Raji (cell line): ENCODE measurements around the gene IGFBP7.

ENCODE experiments used
- POLR2A ChIP-seq: IDR thresholded peaks from 2 replicates; pipeline ENCODE4 v1.6.1; 2011; ENCODE audit warnings: low read depth, low read length, control low read depth; ENCODE audit not compliant: insufficient read depth

IGFBP7 gene

DNA sequence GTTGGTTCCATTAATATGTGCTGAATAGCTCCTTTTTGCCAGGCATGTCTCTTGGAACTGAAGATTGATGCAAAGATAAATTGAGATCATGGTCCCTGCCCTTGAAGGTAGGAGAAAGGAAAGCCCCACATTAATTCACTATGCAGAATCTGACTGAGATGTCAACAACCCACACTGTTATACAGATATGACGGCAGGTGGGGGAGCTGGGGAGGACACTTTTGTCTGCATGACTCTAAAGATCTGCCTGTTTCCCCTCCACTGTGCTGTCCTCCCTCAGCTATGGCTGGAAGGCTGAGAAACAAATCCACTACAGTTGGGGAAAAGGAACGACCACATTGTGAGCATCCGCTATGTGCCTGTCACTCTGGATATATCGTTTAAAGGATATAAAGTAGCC is 36.3 kb upstream of the IGFBP7 start:
- no peak for TF ChIP-seq POLR2A

- no peak for TF ChIP-seq POLR2A
Observed at GRCh38 chr4:57144466-57144865, 34.3 kb upstream of the IGFBP7 start.

DNA sequence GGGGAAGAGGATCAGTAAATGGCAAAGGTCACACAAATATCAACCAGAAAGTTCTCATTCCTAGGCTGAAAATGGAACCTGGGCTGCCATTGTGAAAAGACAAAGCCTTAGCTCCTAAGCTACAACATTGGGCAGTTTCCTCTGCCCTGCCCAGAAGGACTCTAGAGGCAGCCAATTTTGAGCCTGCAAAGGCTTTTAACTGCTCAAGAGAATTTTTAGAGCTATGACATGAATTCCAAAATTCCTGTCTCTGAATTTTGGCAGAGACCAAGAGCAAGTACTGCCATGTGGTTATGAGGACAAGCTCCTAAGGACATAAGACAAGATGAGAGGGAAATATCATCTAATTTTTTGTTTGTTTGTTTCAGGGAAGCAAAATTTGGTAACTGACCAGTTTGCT is 29.6 kb upstream of the IGFBP7 start:
- TF ChIP-seq POLR2A, result no peak

DNA sequence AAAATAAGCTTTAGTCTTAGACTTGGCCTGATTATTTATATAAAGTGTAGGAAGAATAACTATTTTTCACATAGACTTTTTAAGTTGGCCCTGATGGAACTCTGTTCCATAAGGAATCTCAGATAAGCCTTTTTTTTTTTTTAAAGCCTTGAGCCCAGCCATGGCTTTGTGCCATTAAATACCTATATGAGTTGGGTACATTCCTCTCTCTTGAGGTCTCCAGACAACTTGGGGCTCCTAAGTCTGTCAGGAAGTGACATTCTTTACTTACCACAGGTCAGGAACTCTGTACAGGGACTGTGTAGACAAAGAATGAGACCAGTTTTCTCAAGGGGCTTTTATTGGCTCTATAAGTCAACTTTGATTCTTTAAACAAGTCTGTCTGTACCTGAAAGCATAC is 27.1 kb upstream of the IGFBP7 start:
- TF ChIP-seq POLR2A, result no peak

DNA sequence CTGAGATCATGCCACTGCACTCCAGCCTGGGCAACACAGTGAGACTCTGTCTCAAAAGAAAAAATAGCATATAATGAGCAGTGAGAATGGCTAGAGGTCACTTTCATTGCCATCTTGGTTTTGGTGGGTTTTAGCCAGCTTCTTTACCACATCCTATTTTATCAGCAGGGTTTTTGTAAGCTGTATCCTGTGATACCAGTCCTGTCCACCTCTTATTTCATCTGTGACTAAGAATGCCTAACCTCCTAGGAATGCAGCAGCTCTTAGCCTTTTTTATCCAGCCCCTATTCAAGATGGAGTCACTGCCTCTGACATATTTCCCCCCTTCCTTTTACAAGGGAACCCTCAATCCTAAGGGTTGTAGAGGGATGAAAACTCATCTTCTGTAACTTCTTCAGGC is 26.1 kb upstream of the IGFBP7 start:
- no peak for TF ChIP-seq POLR2A

- TF ChIP-seq POLR2A, result no peak
Observed at GRCh38 chr4:57132743-57133137, 22.6 kb upstream of the IGFBP7 start.

DNA sequence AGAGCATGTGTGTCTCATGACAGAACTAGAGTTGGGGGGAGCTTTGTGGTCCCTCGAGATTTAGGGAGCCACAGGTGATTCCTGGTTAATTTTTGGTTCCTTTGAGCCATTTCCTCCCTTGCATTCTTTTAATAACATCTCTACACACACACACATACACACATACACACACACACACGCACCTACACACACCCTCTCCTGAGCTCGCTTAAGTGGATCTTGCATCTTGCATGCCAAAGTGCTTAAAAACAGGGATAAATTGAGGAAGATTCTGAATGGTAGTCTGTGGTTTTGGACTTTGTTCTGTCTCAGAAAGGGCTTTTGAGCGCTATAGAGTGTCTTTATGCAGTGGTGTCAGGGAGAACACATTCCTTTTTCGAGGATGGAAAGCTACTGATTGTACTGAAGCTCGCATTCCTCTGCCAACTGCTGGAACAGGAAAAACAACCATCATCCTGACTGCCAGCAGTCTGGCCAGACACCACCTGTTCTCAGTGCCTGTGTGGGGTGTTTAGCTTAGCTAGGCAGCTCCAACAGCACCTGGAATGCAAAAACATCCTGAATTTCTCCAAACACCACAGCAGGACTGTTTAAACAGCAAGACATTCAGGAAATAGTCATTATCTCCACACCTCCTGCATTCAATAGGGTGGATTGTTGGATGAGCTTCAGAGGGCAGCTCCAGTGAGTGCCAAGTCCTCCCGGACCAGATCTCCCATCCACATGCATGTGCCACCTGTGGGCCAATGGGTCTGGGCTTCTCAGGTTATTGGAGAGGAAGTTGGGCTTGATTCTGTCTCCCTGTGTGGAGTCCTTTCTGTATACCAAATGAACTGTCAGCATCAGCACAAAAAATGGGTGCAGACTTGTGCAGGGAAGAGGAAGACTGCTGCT is 21.9 kb upstream of the IGFBP7 start:
- no peak for TF ChIP-seq POLR2A

DNA sequence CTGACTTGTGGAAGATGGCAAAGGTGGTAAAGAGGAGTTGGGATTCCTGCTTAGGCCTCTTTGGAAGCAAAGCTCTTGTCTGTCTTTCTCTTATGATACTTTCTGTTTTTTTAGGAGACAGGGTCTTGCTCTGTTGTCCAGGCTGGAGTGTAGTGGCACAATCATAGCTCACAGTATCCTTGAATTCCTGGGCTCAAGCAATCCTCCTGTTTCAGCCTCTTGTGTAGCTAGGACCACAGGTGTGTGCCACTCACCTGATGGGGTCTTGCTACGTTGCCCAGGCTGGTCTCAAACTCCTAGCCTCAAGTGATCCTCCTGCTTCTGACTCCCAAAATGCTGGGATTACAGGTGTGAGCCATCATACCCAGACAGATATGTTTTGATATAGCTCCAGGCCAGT is 19.3 kb upstream of the IGFBP7 start:
- TF ChIP-seq POLR2A, result no peak

DNA sequence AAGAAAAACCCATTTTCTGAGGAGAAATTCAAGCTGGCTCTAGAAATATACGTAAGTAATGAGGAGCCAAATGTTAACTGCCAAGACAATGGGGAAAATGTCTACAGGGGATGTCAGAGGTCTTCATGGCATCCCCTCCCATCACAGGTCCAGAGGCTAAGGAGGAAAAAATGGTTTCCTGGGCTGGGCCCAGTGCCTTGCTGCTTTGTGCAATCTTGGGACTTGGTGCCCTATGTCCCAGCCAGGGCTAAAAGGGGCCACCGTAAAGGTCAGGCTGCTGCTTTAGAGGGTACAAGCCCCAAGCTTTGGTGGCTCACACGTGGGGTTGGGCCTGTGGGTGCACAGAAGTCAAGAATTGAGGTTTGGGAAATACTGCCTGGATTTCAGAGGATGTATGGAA is 17.2 kb upstream of the IGFBP7 start:
- no peak for TF ChIP-seq POLR2A

DNA sequence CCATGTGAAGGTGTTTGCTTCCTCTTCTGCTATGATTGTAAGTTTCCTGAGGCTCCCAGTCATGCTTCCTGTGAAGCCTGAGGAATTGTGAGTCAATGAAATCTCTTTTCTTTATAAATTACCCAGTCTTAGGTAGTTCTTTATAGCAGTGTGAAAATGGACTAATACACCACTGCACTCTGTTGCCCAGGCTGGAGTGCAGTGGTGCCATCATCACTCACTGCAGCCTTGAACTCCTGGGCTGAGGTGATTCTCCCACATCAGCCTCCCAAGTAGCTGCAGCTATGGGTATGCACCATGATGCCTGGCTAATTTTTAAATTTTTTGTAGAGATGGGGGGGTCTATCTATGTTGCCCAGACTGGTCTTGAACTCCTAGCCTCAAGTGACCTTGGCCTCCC is 15.8 kb upstream of the IGFBP7 start:
- TF ChIP-seq POLR2A, result no peak

DNA sequence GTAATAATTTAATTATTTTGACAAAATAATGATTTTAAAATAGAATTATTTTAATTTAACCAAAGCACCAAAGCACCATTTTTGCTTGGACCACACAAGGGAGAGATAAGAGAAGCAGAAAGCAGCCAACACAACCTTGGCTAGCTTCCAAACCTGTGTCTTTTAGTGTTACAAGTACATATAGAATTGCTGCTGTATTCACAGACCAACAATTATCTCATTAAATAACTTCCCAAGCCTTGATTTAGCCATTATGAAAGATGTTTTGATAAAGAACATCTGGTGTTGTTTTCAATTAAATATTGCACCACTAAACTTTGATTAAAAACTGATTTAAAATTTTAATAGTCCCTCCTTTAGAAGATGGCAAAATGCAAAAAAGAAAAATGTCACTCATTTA is 14.0 kb upstream of the IGFBP7 start:
- no peak for TF ChIP-seq POLR2A

- no peak for TF ChIP-seq POLR2A
Observed at GRCh38 chr4:57122959-57123358, 12.8 kb upstream of the IGFBP7 start.

DNA sequence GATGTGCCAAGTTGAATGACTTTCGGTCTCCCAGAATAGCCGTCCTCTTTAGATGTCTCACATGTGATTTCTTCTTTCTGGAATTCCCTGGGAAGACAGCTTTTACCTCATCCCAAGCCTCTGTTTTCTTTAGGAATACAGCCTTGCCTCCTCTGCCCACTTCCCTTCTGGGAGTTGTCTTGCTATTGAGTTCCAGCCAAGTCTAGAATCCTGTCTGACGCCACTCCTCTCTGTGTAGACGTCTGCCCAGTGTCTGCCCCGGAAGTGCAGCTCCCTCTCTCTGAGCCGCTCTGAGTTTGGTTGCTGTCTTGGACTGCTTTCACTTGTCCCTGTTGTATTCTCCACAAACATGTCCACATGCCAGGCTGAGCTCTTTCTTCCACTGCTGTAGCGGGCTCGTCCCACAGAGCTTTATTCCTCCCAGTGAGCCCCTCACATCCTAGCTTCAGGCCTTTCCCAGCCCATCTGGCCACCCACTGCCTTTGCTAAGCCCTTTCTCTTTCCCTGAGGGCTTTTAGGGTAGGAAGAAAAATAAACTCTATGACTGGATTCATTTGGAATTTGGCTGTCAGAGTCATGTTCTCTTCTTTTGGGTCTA is 9.0 kb upstream of the IGFBP7 start:
- TF ChIP-seq POLR2A, result no peak

DNA sequence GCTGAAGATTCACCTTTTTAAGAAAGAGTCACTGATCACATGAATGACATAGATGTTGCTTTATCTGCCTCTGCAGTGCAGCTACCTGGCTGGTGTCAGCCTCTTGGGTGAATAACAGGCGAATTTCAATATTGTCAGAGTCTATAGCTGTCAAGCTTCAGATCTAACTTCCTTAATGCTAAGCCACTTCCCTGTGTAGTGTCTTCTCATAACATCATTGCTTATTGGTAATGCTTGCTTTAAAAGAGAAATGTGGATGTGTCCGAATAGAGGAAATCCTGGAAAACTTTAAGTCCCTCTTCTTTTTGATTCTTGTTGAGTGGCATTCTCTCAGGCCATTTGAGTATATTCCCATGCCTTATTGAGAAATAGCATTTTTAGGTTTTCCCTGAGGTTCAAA is 7.3 kb upstream of the IGFBP7 start:
- TF ChIP-seq POLR2A, result no peak

GRCh38 chr4:57116245-57116644 is 6.1 kb upstream of the IGFBP7 start:
- no peak for TF ChIP-seq POLR2A

- TF ChIP-seq POLR2A, result no peak
Observed at GRCh38 chr4:57114973-57115372, 4.8 kb upstream of the IGFBP7 start.

- no peak for TF ChIP-seq POLR2A
Observed at GRCh38 chr4:57113870-57114269, 3.7 kb upstream of the IGFBP7 start.
